Type B pancreatic cell (in vitro differentiated cells): ENCODE measurements around the gene CLCA4. TPM values are rescaled to one million over a fixed set of nuclear protein-coding genes. Genes with fewer than 3 reads are reported as not detected.

Experiments used
- DNase-seq: peaks from one replicate; pipeline ENCODE4 v3.0.0; 2021; ENCODE audit warnings: mixed read lengths; ENCODE audit not compliant: unreplicated experiment; ENCODE audit errors: extremely low spot score
- H3K27ac Mint-ChIP-seq: 2 replicates; pipeline ENCODE4 v1.8.0; 2021; ENCODE audit warnings: mild to moderate bottlenecking, mixed read lengths
- H3K27me3 Mint-ChIP-seq: 2 replicates; pipeline ENCODE4 v1.8.0; 2021; ENCODE audit warnings: mixed read lengths
- H3K36me3 Mint-ChIP-seq: 2 replicates; pipeline ENCODE4 v1.8.0; 2021; ENCODE audit warnings: mixed read lengths
- H3K4me1 Mint-ChIP-seq: one replicate; pipeline ENCODE4 v1.8.0; 2021; ENCODE audit warnings: mixed read lengths; ENCODE audit not compliant: unreplicated experiment
- H3K4me3 Mint-ChIP-seq: 2 replicates; pipeline ENCODE4 v1.8.0; 2021; ENCODE audit warnings: mild to moderate bottlenecking, mixed read lengths
- H3K9me3 Mint-ChIP-seq: 2 replicates; pipeline ENCODE4 v1.8.0; 2021; ENCODE audit warnings: mixed read lengths
- CTCF ChIP-seq: fragments of 200-600 bp; sonication (generic); conservative IDR thresholded peaks from 2 replicates; pipeline ENCODE4 v1.5.0; 2021; ENCODE audit warnings: antibody characterized with exemption, mild to moderate bottlenecking
- total RNA-seq: library from RNA; stranded (reverse); gene quantifications from 2 replicates; pipeline ENCODE4 v1.2.1, GENCODE V29; 2021; ENCODE audit warnings: low replicate concordance

The CLCA4 gene
- total RNA-seq, 1 donor from 2014 or later, result 0.10 TPM

GRCh38 chr1:86548839-86549238 lies 2.0 kb downstream of the CLCA4 start:
- no peak for DNase-seq
- H3K27me3 Mint-ChIP-seq, result no peaks in the 10 kb centered on the region
- no peak overlapping the region for H3K4me3 Mint-ChIP-seq
- no peaks in the 10 kb centered on the region for H3K4me1 Mint-ChIP-seq
- H3K9me3 Mint-ChIP-seq, result no peaks in the 10 kb centered on the region
- no peak overlapping the region for H3K27ac Mint-ChIP-seq
- no peak for TF ChIP-seq CTCF
- no peaks in the 10 kb centered on the region for H3K36me3 Mint-ChIP-seq

- no peaks in the 10 kb centered on the region for H3K27me3 Mint-ChIP-seq
- no peaks in the 10 kb centered on the region for H3K4me1 Mint-ChIP-seq
- no peak for TF ChIP-seq CTCF
- no peaks in the 10 kb centered on the region for H3K9me3 Mint-ChIP-seq
- H3K4me3 Mint-ChIP-seq, result no peak overlapping the region
- no peak for DNase-seq
- no peaks in the 10 kb centered on the region for H3K36me3 Mint-ChIP-seq
- no peak overlapping the region for H3K27ac Mint-ChIP-seq
These were observed 4.4 kb downstream of the CLCA4 start for GRCh38 chr1:86551305-86551704.

DNA sequence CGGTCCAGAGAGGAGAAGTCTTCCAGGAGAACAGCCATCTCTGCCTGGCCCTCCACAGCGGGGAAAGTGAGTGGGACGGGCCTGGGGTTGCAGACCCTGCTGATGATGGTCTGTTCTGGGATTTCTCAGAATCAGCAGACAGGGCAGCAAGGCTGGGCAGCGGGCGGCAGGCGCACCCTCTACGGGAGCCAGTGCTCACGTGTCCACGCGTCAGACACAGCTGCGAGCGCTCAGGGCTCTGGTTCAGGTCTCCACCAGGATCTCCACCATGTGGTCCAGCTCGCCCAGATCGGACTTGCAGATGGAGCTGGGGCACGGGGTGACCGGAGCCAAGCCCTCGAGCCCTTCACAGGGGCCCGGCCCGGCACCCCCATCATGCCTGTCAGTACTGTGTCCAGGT lies 5.5 kb downstream of the CLCA4 start:
- no peaks in the 10 kb centered on the region for H3K27me3 Mint-ChIP-seq
- no peak overlapping the region for H3K27ac Mint-ChIP-seq
- H3K36me3 Mint-ChIP-seq, result no peaks in the 10 kb centered on the region
- no peak for DNase-seq
- TF ChIP-seq CTCF, result no peak
- no peaks in the 10 kb centered on the region for H3K9me3 Mint-ChIP-seq
- H3K4me1 Mint-ChIP-seq, result no peaks in the 10 kb centered on the region
- H3K4me3 Mint-ChIP-seq, result no peak overlapping the region

GRCh38 chr1:86557739-86558138 lies 10.9 kb downstream of the CLCA4 start:
- H3K4me1 Mint-ChIP-seq, result no peaks in the 10 kb centered on the region
- no peak overlapping the region for H3K27ac Mint-ChIP-seq
- DNase-seq, result no peak
- no peaks in the 10 kb centered on the region for H3K36me3 Mint-ChIP-seq
- peaks cover 4% of the 10 kb centered on the region for H3K27me3 Mint-ChIP-seq
- no peak overlapping the region for H3K4me3 Mint-ChIP-seq
- peaks cover 3% of the 10 kb centered on the region for H3K9me3 Mint-ChIP-seq
- TF ChIP-seq CTCF, result no peak

- Mint-ChIP-seq H3K4me3 (no peak overlapping the region), H3K27ac (no peak overlapping the region), H3K9me3 (no peaks in the 10 kb centered on the region), H3K4me1 (no peaks in the 10 kb centered on the region), H3K36me3 (no peaks in the 10 kb centered on the region), H3K27me3 (peaks cover 9% of the 10 kb centered on the region)
- DNase-seq, result no peak
- TF ChIP-seq CTCF, result no peak
These were observed 17.0 kb downstream of the CLCA4 start for GRCh38 chr1:86563849-86564248.

- no peaks in the 10 kb centered on the region for H3K36me3 Mint-ChIP-seq
- no peak for TF ChIP-seq CTCF
These were observed 20.5 kb downstream of the CLCA4 start for GRCh38 chr1:86567341-86567740.

More at GRCh38 chr1:86567341-86567740, 20.5 kb downstream of the CLCA4 start:
- DNase-seq, result no peak
- no peaks in the 10 kb centered on the region for H3K4me1 Mint-ChIP-seq
- H3K27ac Mint-ChIP-seq, result no peak overlapping the region
- H3K27me3 Mint-ChIP-seq, result peaks cover 5% of the 10 kb centered on the region
- no peak overlapping the region for H3K4me3 Mint-ChIP-seq
- H3K9me3 Mint-ChIP-seq, result no peaks in the 10 kb centered on the region
